Fibroblast of skin of scalp (primary cell): ENCODE data around the gene SPIRE1.
A peak's percentile ranks its signal among the peaks of the same experiment; 100 is the strongest.
"Not testable (repeated sequence)": the region's sequence is repeated elsewhere in the genome, so short reads cannot be mapped to it uniquely, and the experiment has no call there.

Experiments used
- DNase-seq: peaks from one replicate; pipeline ENCODE4 v3.0.0-alpha.2; 2013

The SPIRE1 gene

DNA sequence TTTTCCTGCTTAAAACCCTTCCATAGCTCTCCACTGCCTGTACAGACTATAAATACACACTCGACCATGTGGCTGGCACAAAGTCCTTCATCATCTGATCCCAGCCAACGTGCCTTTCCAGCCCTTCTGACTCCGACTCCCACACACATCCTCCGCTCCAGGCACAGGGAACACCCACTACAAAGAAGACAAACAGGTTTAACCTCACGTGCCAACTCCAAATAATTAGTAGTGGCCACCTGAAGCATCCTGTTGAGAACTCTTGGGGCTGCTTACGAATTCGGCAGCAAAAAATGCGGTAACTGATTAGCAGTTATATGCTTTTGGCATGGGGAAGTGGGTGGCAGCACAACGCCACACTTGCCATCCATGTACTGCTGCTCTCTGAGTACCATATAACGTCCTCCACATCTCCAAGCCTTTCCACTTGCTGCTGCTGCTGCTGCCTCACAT is 12.1 kb downstream of the SPIRE1 start:
- no peak for DNase-seq

DNA sequence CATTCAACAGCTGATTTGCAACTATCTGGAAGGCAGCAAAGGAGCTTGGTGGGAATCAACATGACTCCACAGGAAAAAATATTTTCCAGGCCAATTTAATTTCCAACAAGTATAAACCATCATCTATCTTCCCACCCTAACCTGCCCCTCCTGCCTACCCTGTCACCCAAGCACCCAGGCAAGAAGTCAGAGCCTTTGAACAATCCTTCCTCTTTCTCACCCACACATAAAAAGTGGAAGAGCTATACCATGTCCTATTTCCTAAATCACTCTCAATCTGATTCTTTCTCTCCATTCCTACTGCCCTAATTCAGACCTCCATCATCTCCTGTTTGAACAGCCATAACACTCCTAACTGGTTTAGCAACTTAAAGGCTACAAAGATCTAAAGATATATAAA is 12.7 kb downstream of the SPIRE1 start:
- no peak for DNase-seq

DNA sequence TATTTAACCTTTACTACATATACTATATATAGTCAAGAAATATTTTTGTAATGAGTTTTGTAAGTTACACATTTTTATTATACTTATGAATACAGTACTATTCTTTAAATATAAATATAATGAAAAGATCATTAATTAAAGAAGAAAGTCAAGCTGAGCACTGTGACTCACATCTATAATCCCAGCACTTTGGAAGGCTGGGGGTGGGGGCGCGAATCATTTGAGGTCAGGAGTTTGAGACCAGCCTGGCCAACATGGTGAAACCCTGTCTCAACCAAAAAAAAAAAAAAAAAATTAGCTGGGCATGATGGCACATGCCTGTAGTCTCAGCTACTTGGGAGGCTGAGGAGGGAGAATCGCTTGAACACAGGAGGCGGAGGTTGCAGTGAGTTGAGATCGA is 14.2 kb downstream of the SPIRE1 start:
- DNase-seq = peak; percentile 44

DNA sequence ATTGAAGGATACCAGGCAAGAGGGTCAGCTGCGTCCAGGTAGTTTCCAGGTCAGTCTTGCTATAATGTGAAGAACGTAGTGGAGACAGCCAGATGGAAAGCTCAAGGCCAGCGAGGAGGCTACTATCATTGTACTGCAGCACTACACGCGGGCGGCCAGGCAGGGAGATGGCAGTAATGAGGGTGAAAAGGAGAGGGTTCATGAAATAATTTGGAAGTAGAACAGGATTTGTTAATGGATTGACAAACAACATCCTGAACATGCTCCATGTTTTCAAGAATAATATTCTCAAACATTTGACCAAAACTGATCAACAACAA is 17.1 kb downstream of the SPIRE1 start:
- no peak for DNase-seq

DNA sequence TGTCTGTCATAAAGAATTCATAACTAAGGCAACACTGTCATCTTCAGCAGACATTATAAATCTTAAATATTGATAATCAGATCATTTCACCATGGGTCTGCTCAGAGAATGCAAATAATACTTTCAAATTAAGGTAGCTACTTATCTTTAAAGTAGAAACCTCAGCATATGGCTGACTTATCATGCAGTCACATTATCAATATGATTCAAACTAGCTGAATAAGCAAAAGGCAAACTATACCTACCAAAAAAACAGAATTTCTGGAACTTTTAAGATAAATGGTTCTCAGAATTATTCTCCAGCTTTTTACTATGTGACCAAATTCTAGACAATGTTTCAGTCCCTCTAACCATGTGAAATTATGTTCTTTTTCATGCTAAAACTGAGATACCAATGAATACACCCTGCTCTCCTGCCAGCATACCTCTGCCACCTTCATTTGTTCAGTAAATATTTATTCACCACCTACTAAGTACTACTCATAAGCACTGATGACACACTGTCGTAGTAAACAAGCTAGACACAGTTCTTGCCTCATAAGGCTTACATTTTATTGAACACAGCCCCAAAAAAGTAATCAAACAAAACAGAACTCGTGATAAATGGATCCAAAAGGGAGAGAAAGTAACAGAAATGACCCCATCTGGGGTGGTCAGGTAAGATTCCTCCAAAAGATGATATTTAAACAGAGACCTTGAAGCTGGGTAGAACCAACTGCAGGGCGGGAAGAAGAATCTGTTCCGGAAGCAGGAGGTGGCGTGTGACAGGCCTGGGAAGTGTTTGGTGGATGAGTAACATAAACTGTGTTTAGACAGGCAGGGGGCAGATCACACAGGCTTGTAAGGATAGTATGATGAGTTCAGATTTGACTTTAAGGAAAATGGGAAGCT is 17.7 kb downstream of the SPIRE1 start:
- DNase-seq = peak; percentile 82

GRCh38 chr18:12638644-12639124 is 19.2 kb downstream of the SPIRE1 start:
- no peak for DNase-seq

- peak; percentile 80 for DNase-seq
These were observed 19.8 kb downstream of the SPIRE1 start for GRCh38 chr18:12637901-12638643.

DNA sequence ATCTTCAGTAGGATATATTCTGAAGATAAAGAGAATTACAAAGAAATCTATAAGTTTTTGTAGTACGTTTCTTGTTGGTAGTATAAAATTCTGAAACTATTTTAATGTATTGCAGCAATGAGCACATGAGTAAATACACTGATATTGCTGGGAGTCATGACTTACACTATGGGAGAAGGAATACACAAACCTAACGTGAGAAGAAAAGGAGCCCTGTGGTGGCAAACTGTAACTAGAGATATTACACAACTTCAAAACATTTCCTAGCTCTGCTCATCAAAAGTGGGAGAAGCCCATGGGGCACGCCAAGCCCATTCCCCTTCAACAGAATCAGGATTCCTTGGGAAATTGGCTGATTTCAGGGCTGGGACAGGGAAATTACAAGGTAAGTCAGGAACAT is 20.5 kb downstream of the SPIRE1 start:
- peak; percentile 46 for DNase-seq

- no peak for DNase-seq
These were observed 26.0 kb downstream of the SPIRE1 start for GRCh38 chr18:12631831-12632477.

GRCh38 chr18:12630136-12630535 is 27.8 kb downstream of the SPIRE1 start:
- DNase-seq = peak; percentile 55

GRCh38 chr18:12628706-12629702 is 28.9 kb downstream of the SPIRE1 start:
- DNase-seq = peak; percentile 65

DNA sequence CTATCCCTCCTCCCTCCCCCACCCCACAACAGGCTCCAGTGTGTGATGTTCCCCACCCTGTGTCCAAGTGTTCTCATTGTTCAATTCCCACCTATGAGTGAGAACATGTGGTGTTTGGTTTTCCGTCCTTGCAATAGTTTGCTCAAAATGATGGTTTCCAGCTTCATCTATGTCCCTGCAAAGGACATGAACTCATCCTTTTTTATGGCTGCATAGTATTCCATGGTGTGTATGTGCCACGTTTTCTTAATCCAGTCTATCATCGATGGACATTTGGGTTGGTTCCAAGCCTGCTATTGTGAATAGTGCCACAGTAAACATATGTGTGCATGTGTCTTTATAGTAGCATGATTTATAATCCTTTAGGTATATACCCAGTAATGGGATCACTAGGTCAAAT is 30.7 kb downstream of the SPIRE1 start:
- not testable (repeated sequence) for DNase-seq

GRCh38 chr18:12625241-12625640 is 32.7 kb downstream of the SPIRE1 start:
- no peak for DNase-seq

GRCh38 chr18:12621742-12622306 is 36.1 kb downstream of the SPIRE1 start:
- peak; percentile 71 for DNase-seq

DNA sequence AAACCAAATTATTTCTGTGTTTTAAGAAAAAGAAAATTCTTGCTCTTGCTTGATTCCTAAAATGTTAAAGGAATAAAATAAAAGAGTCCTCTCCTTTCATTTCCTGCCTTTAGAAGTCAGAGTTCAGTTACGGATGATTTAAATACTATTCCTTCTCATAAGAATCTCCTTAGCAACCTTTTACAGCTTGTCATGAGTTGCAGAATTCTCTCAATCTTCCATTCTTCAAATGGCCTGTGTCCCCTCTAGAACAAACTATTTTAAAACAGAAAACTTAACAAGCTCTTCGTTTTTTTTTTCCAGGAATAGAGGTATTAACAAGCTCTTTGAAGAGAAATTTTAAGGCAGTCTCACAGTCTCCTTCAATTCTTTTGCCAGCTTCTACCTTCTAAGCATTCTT is 42.2 kb downstream of the SPIRE1 start:
- no peak for DNase-seq

DNA sequence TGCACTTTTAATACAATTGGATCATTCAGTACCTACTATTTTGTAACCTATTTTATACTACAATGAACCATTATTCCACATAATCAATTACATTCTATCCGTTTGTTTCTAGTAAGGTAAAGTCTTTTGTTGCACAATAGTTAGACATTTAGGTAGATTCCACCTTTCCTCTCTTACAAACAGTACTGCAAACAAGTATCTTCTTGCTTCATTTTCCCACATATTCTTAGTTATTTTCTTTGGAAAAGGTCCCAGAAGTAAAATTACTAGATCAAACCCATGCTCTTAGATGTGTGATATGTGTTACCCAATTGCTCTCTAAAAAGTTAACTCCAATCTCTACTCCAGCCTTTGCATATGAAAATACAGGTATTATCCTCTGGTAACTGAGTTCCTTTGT is 49.6 kb downstream of the SPIRE1 start:
- peak; percentile 56 for DNase-seq

DNA sequence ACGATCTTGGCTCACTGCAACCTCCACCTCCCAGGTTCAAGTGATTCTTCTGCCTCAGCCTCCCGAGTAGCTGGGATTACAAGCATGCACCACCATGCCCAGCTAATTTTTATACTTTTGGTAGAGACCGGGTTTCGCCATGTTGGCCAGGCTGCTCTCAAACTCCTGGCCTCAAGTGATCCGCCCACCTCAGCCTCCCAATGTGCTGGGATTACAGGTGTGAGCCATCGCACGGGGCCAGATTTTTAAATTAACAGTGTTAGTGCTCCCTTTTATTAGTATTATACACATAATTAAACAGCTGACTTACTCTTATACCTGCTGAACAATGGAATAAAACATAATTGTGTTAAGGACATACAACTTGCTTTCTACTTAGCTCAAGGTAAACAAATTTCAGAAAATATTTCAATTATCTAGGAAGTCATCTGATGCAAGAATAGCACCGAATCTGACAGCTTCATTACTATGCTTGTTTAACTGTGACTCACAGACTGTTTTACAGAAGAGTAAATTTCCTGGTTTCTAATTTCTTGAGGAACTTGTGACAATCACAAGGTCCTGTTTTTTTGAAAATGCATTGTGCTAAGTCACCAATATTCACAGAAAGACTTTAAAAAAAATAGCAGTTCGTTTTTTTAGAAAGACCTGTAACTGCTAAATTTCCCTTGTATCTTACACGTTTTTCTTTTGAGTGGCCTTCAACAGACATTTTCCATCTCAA is 51.2 kb downstream of the SPIRE1 start:
- DNase-seq = peak; percentile 86

DNA sequence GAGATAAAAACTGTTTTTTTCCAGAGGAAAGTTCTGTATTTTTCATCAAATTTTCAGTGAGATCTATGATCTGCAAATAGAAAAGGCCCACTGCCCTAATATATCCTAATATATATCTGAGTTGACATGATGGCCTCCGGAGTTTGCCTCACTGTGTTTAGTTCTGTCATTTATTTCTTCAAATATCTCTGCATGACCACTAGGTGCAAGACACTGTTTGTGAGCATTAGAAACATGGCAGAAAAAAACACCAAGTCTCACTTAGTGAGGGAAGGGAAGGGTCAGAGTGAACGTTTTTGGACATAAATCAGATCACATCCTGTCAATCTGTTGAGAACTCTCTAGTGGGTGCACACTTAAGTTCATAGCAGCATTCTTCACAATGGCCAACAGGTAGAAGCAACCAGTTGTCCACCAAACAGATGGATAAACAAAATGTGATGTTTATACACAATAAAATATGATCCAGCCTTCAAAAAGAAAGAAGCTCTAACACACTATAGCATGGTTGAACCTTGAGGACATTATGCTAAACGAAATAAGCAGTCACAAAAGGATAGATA is 53.4 kb downstream of the SPIRE1 start:
- no peak for DNase-seq

DNA sequence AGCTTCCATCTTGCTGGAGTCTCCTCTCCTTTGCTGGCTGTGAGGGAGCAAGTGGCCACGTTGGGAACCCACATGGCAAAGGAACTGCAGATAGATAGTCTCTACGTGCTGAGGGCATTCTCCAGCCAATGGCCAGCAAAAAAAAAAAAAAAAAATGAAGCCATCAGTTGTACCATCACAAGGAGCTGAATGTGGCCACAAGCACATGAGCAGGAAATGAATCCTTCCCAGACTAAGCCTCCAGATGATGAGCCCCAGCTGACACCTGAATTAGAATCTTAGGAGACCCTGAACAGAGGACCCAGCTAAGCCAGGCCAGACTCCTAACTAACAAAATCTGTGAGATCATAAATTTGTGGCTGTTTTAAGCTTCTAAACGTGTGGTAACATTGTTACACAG is 57.9 kb downstream of the SPIRE1 start:
- DNase-seq = no peak

DNA sequence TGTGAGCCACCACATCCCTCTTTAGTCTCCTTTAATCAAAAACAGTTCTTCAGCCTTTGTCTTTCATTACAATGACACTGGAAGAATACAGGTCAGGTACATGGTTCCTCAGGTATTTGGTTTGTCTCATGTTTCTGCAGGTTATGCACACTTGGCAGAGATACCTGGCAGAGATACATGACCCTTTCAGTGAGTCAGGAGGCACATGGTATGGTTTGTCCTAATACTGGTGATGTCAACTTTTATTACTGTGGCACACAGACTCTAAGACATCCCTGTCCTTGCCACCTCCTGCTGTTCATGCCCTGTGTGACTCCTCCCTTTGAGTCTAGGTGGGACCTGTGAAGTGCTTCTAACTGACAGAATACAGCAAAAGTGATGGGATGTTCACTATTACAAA is 58.4 kb downstream of the SPIRE1 start:
- DNase-seq = no peak
